Ammon's horn (tissue), 1 donor: ENCODE results near the gene RPS6KA5.
A peak's percentile ranks its signal among the peaks of the same experiment; 100 is the strongest.
"Not testable (repeated sequence)": the region's sequence is repeated elsewhere in the genome, so short reads cannot be mapped to it uniquely, and the experiment has no call there.

ENCODE experiments used
- DNase-seq: peaks from one replicate; pipeline ENCODE4 v3.0.0-alpha.2; 2016; ENCODE audit warnings: low spot score

Gene RPS6KA5

GRCh38 chr14:91060351-91061055 is at the start of gene RPS6KA5:
TSS of gene RPS6KA5 (minus strand) at chr14:91060641. CDS start at chr14:91060434, 207 bp downstream.
- peak; percentile 100 for DNase-seq

GRCh38 chr14:91108941-91109611 is 48.6 kb upstream of the RPS6KA5 start:
- peak; percentile 17 for DNase-seq

GRCh38 chr14:91103116-91103515 is 42.7 kb upstream of the RPS6KA5 start:
- peak; percentile 35 for DNase-seq

GRCh38 chr14:91100102-91100501 is 39.7 kb upstream of the RPS6KA5 start:
- DNase-seq = no peak

- no peak for DNase-seq
Measured at GRCh38 chr14:91098591-91098990, 38.1 kb upstream of the RPS6KA5 start.

GRCh38 chr14:91097657-91098056 is 37.2 kb upstream of the RPS6KA5 start:
- DNase-seq = not testable (repeated sequence)

- DNase-seq = no peak
Measured at GRCh38 chr14:91095178-91095577, 34.7 kb upstream of the RPS6KA5 start.

GRCh38 chr14:91094772-91095171 is 34.3 kb upstream of the RPS6KA5 start:
- no peak for DNase-seq

- DNase-seq = not testable (repeated sequence)
Measured at GRCh38 chr14:91093743-91094472, 33.5 kb upstream of the RPS6KA5 start.

- no peak for DNase-seq
Measured at GRCh38 chr14:91092073-91092472, 31.6 kb upstream of the RPS6KA5 start.

GRCh38 chr14:91090743-91091142 is 30.3 kb upstream of the RPS6KA5 start:
- DNase-seq = no peak

- DNase-seq = no peak
Measured at GRCh38 chr14:91089958-91090535, 29.6 kb upstream of the RPS6KA5 start.

GRCh38 chr14:91088585-91089235 is 28.3 kb upstream of the RPS6KA5 start:
- DNase-seq = no peak

- DNase-seq = not testable (repeated sequence)
Measured at GRCh38 chr14:91087470-91087869, 27.0 kb upstream of the RPS6KA5 start.

GRCh38 chr14:91084516-91084915 is 24.1 kb upstream of the RPS6KA5 start:
- no peak for DNase-seq

- no peak for DNase-seq
Measured at GRCh38 chr14:91082282-91082681, 21.8 kb upstream of the RPS6KA5 start.

GRCh38 chr14:91080071-91080470 is 19.6 kb upstream of the RPS6KA5 start:
- DNase-seq = no peak

- DNase-seq = no peak
Measured at GRCh38 chr14:91078095-91078737, 17.8 kb upstream of the RPS6KA5 start.

GRCh38 chr14:91075553-91075952 is 15.1 kb upstream of the RPS6KA5 start:
- DNase-seq = no peak

GRCh38 chr14:91070572-91070971 is 10.1 kb upstream of the RPS6KA5 start:
- DNase-seq = no peak

GRCh38 chr14:91068642-91069041 is 8.2 kb upstream of the RPS6KA5 start:
- no peak for DNase-seq
